GM13976 (cell line): ENCODE measurements around the gene MTHFSD.

Experiments
- DNase-seq: peaks from one replicate; pipeline ENCODE4 v3.0.0; 2012; ENCODE audit warnings: low spot score
- CTCF ChIP-seq: IDR thresholded peaks from 2 replicates; pipeline ENCODE4 v1.5.1; 2012; ENCODE audit warnings: borderline replicate concordance, mild to moderate bottlenecking; ENCODE audit not compliant: insufficient read depth; ENCODE audit errors: extremely low read depth, missing control alignments, control extremely low read depth
- in situ Hi-C: fragments of 300-500 bp; cut with MboI; formaldehyde crosslinking; loops from one replicate; pipeline ENCODE4 v1.12.0; 2022; ENCODE audit warnings: low sequenced_read_pairs, mixed read lengths, inconsistent platforms; ENCODE audit not compliant: unreplicated experiment

The MTHFSD gene

DNA sequence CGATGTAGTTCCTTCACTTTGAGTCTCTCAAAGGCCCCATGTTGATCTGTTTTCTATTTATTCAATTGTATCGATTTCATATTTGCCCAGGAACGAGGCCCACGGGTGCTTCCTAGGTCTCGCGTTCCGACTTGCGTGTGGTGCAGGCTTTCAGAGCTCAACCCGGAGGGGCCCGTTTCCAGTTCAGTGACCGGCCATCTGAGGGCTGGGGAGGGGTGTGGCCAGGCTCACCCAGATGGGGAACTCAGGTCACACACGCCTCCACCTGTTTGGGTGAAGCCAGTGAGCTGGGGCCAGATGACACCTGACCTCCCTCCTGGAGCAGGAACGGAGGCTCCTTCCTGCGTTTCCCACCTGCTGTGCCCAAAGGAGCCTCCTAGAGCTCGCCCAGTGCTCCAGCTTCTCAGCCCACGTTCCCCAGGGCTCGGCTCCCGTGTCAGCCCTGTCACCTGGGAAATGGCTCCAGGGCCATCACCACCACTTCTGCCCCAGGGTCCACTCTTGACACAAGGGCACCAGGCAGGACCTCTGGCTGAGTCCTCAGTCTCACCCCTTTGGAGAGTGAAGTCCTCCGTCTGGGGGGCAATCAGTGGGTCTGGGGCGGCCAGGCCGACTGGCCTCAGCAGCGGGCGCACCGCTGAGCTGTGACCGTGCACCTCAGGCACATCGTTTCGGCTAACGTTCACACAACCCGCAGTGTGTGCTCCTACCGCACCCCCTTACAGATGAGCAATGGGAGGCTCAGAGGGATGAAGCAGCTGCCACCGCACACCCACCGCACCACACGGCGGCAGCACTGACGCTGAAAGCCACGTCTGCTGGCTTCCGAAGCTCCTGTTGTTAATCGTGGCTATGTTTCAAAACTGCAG lies 26.7 kb downstream of the MTHFSD start:
- TF ChIP-seq CTCF = no peak
- DNase-seq = no peak
- in situ Hi-C loops = no loop called here

- no peak for TF ChIP-seq CTCF
- DNase-seq = no peak
- in situ Hi-C loops = no loop called here
Observed at GRCh38 chr16:86527366-86527765, 27.7 kb downstream of the MTHFSD start.

GRCh38 chr16:86525696-86526095 lies 29.3 kb downstream of the MTHFSD start:
- no peak for TF ChIP-seq CTCF
- in situ Hi-C loops = no loop called here

GRCh38 chr16:86524029-86524428 lies 31.0 kb downstream of the MTHFSD start:
- no peak for DNase-seq
- TF ChIP-seq CTCF = no peak
- in situ Hi-C loops = loop anchor here (25.0 kb wide), 3 partner anchors 187 to 712 kb away; no protein-coding TSS in a partner anchor

More at GRCh38 chr16:86525696-86526095, 29.3 kb downstream of the MTHFSD start:
- DNase-seq = no peak

DNA sequence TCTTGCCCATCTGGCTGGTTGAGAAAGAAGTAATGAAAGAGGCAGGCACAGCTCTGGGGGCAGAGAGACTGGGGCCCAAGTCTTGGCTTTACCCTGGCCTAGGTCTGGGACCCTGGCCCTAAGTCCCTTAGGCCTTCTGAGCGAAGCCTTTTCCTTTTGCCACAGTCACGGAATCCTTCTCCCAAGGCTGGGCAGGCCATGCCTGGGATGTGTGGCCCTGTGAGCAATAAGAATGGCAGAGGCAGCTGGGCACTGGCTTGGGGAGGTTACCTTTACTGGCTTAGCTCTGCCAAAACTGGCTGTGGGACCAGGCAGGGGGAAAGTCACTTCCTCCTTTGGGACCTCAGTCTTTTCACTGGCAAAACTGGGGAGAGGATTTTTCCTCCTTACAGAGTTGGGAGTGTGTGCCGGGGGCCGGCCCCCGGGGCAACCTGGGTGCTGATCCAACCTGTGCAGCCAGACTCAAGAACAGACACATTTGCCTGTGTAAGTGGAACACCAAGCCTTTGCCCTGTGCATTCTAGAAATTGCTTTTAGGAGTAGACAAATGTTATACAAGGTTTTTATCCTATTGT lies 31.8 kb downstream of the MTHFSD start:
- in situ Hi-C loops = loop anchor here (25.0 kb wide), 3 partner anchors 186 to 711 kb away; no protein-coding TSS in a partner anchor
- no peak for TF ChIP-seq CTCF

DNA sequence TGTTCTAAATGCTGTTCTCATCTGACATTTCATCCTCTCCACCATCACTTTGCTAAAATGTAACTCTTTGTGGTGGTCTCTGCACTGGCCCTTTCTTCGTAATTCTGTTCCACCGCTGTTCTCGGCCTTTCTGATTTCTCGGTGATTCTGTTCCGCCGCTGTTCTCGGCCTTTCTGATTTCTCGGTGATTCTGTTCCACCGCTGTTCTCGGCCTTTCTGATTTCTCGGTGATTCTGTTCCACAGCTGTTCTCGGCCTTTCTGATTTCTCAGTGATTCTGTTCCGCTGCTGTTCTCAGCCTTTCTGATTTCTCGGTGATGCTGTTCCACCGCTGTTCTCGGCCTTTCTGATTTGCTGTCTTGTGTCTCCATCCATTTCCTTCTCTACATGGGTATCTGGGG lies 32.4 kb downstream of the MTHFSD start:
- no peak for TF ChIP-seq CTCF
- in situ Hi-C loops = loop anchor here (25.0 kb wide), 3 partner anchors 185 to 710 kb away; no protein-coding TSS in a partner anchor
- no peak for DNase-seq

More for the DNA sequence above, 31.8 kb downstream of the MTHFSD start:
- no peak for DNase-seq
